GM21825 (cell line): ENCODE results near the gene DPM1.

Source experiments
- ATAC-seq: cut with Tn5 transposase; IDR thresholded peaks from one replicate; pipeline ENCODE4 v1.9.1; 2021; ENCODE audit warnings: mild to moderate bottlenecking, moderate library complexity; ENCODE audit not compliant: unreplicated experiment

Gene DPM1

DNA sequence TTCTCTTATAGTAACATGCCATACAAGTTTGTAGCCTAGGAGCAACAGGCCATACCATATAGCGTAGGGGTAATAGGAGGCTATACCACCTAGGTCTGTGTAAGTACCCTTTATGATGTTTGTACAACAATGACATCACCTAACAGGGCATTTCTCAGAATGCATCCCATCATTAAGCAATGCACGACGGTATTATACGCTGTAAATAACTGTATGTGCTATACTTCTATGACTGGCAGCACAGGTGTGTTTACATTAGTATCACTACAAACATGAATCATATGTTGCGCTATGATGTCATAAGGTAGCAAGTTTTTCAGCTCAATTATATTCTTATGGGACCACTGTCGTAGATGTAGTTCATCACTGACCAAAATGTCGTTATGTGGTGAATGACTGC lies 58.1 kb downstream of the DPM1 start:
- no peak for ATAC-seq

DNA sequence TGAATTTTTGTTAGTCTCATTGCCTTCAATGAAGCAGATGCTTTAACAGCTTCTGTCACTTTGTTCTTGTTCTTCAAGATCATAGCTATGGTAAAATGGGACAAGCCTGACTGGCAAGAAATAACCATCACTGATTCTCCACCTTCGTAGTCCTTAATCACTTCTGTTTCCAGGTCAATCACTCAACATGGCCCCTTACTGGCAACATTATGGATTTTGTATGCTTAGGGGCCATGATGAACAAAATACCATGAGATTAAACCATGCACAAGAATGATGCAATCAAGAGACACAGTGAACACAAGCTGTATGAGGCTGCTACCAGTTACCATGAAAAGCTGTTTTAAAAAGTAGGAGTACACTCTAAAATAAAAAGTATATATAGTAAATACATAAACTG lies 59.9 kb downstream of the DPM1 start:
- ATAC-seq = no peak

- no peak for ATAC-seq
Measured at GRCh38 chr20:50895111-50895830, 63.1 kb downstream of the DPM1 start.

DNA sequence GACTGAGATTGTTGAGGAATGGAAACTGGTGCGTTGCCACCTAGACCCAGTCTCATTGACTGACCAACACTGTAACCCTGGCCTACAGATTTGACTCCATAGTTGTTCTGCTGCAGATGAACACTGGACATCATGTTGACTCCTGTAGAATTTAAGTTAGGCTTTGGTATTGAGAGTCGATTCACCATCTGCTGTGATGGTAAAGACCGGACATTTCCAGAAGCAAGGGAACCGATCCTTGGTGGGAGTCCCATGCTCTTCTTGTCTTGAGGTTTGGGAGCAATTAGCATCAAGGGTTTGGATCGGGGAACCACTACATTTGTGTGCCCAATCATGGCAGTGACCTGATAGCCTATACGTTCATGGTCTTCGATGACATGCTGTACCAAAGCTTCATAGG lies 64.7 kb downstream of the DPM1 start:
- ATAC-seq = no peak

DNA sequence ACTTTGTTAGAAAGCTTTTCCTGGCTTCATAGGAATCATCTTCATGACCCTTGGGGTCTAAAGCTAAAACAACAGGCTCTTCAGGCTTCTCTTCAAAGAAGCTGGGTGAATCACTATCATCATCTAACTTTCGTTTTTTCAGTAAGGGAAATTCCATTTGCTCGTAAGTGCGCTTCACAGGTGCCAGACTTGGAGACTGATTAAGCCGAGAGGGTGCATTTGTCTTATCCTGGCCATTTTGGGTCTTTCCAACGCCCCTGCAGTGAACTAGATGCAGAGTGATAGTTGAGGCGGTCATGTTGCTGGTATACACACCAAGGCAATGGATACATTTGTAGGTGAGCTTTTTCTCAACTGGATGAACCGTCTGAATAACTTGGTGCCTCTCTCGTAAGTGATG lies 65.9 kb downstream of the DPM1 start:
- no peak for ATAC-seq

- no peak for ATAC-seq
Measured at GRCh38 chr20:50891138-50891537, 67.2 kb downstream of the DPM1 start.

- no peak for ATAC-seq
Measured at GRCh38 chr20:50887576-50887975, 70.8 kb downstream of the DPM1 start.

- ATAC-seq = no peak
Measured at GRCh38 chr20:50886184-50886790, 72.0 kb downstream of the DPM1 start.

- no peak for ATAC-seq
Measured at GRCh38 chr20:50885781-50886180, 72.6 kb downstream of the DPM1 start.

DNA sequence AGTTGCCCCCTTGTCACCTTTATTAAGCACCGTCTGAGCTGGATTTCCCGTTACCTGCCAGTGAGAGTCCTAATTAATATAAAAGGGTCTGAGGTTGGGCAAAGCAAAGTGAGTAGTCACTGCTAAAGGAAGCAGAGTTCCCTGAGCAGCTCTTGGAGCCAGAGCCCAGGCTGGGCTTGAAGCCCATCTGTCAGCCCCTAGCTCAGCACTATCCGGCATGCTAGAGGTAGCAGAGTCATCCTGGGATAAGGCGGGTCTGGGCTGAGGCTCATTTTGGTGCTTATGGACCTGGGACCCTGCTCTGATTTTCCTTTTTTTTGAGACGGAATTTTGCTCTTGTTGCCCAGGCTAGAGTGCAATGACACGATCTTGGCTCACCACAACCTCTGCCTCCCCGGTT lies 73.3 kb downstream of the DPM1 start:
- no peak for ATAC-seq
